Breast epithelium (tissue), 4 donors: ENCODE results near the gene PCDHGA1. TPM values are rescaled to one million over a fixed set of nuclear protein-coding genes. Genes with fewer than 3 reads are reported as not detected.

Source experiments
- DNase-seq, 2 donors: peaks; one replicate each; pipeline ENCODE4 v3.0.0-alpha.2; 2019; ENCODE audit warnings: low spot score in 2 of 2
- H3K27ac ChIP-seq, 2 donors: fragments of 200-600 bp; sonication (generic) in 1 of 2; one replicate each; pipeline ENCODE4 v1.5.1; 2016 to 2019; ENCODE audit warnings: mild to moderate bottlenecking in 1 of 2
- H3K27me3 ChIP-seq, 2 donors: fragments of 200-600 bp; sonication (generic) in 1 of 2; one replicate each; pipeline versions ENCODE4 v1.5.1 to v1.6.0; 2017 to 2019; ENCODE audit warnings: control low read depth in 1 of 2, mild to moderate bottlenecking in 1 of 2
- H3K36me3 ChIP-seq: fragments of 200-600 bp; one replicate; pipeline ENCODE4 v1.5.1; 2019
- H3K4me1 ChIP-seq, 2 donors: fragments of 200-600 bp; sonication (generic); one replicate each; pipeline ENCODE4 v1.5.1; 2016 to 2019; ENCODE audit warnings: control low read depth in 1 of 2
- H3K4me3 ChIP-seq, 3 donors: fragments of 200-600 bp; sonication (generic); 1 replicate in 2 of 3; 2 replicates in 1 of 3; pipeline ENCODE4 v1.5.1; 2016 to 2019; ENCODE audit warnings: mild to moderate bottlenecking in 3 of 3, moderate library complexity in 2 of 3
- H3K9me3 ChIP-seq, 2 donors: fragments of 200-600 bp; sonication (generic) in 1 of 2; one replicate each; pipeline ENCODE4 v1.5.1; 2016 to 2019; ENCODE audit warnings: control low read depth in 1 of 2
- POLR2A ChIP-seq: fragments of 450-650 bp; IDR thresholded peaks from one replicate; pipeline ENCODE4 v1.6.1; 2016; ENCODE audit warnings: antibody characterized with exemption, mild to moderate bottlenecking, moderate library complexity
- POLR2AphosphoS5 ChIP-seq, 3 donors: sonication (generic); formaldehyde crosslinking; IDR thresholded peaks; one replicate each; pipeline ENCODE4 v1.6.1; 2017; ENCODE audit warnings: antibody characterized with exemption in 3 of 3
- intact Hi-C: fragments of 100-400 bp; cut with DNase I; formaldehyde crosslinking; loops from one replicate; pipeline ENCODE4 v1.15.1; 2023; ENCODE audit warnings: low total_unique reads
- total RNA-seq, 3 donors: library from RNA; depleted of rRNA; stranded (reverse); fragments of >200 nt; gene quantifications; one replicate each; pipeline ENCODE4 v1.1.0, GENCODE V29; 2016
- TF ChIP-seq, protein P1 (sequence below), 3 donors: fragments of 450-650 bp; IDR thresholded peaks; one replicate each; pipeline ENCODE4 v1.5.1; 2016 to 2017; ENCODE audit warnings: antibody characterized with exemption in 3 of 3, mild to moderate bottlenecking in 3 of 3, moderate library complexity in 3 of 3

Gene PCDHGA1
- total RNA-seq, 3 donors from 2014 or later = 0.80 to 1.3 (median 1.2) TPM

DNA sequence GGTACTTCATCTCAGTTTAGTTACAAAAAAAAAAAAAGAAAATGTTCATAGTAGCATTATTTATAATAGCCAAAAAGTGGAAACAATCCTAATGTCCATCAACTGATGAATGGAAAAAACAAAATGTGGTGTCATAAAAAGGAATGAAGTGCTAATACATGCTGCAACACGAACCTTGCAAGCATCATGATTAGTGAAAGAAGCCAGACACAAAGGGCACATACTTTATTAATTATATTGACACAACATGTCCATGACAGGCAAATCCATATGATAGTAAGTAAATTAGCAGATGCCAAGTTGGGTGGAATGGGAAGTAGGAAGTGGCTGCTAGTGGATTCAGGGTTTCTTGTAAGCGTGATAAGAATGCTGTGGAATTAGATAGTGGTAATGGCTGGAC is 212.7 kb downstream of the PCDHGA1 start:
- Histone ChIP-seq H3K27me3 (no peaks in the 10 kb centered on the region), H3K27ac (no peak overlapping the region), H3K36me3 (no peaks in the 10 kb centered on the region), H3K4me3 (no peak overlapping the region), H3K9me3 (peaks cover 22 to 25% of the 10 kb centered on the region in 2 donors), H3K4me1 (no peaks in the 10 kb centered on the region)
- TF ChIP-seq POLR2A (no peak), POLR2AphosphoS5 (IDR thresholded peaks at IDR 0.05) (no peak)
- TF ChIP-seq, protein P1, sequence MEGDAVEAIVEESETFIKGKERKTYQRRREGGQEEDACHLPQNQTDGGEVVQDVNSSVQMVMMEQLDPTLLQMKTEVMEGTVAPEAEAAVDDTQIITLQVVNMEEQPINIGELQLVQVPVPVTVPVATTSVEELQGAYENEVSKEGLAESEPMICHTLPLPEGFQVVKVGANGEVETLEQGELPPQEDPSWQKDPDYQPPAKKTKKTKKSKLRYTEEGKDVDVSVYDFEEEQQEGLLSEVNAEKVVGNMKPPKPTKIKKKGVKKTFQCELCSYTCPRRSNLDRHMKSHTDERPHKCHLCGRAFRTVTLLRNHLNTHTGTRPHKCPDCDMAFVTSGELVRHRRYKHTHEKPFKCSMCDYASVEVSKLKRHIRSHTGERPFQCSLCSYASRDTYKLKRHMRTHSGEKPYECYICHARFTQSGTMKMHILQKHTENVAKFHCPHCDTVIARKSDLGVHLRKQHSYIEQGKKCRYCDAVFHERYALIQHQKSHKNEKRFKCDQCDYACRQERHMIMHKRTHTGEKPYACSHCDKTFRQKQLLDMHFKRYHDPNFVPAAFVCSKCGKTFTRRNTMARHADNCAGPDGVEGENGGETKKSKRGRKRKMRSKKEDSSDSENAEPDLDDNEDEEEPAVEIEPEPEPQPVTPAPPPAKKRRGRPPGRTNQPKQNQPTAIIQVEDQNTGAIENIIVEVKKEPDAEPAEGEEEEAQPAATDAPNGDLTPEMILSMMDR (IDR thresholded peaks at IDR 0.05) = no peak
- no peak for DNase-seq
- intact Hi-C loops = no loop called here

DNA sequence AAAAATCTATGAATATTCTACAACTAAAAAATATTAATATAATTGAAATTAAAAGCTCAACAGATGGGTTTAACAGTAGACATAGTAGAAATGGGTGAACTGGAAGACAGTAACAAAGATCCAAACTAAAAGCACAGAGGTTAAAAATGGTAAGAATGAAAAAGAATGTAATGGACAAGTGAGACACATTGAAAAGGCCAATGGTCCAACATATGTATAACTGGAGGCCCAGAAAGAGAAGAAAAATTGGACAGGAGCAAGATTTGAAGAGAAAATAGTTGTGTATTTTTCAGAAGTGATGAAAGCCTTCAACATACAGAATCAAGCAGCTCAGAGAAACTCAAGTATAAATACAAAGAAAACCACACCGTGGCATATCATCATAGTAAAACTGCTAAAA is 217.2 kb downstream of the PCDHGA1 start:
- peaks cover 26 to 40% of the 10 kb centered on the region in 2 donors for H3K9me3 ChIP-seq
- no peak for TF ChIP-seq POLR2A
- no peak for TF ChIP-seq POLR2AphosphoS5 (IDR thresholded peaks at IDR 0.05)
- TF ChIP-seq, protein P1 (IDR thresholded peaks at IDR 0.05) = no peak
- intact Hi-C loops = no loop called here

DNA sequence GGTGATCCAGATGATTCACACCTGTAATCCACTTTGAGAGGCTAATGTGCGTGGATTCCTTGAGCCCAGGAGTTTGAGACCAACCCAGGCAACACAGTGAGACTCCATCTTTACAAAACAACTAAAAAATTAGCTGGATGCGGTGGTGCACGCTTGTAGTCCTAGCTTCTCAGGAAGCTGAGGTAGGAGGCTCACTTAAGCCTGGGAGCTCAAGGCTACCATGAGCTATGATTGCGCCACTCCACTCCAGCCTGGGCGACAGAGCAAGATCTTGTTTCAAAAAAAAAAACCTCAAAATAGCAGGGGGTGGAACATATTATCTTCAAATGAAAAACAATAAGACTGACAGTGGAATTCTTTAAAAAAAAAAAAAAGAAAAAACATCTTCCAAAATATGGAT is 217.6 kb downstream of the PCDHGA1 start:
- no peaks in the 10 kb centered on the region for H3K4me1 ChIP-seq
- DNase-seq = no peak
- intact Hi-C loops = no loop called here
- no peak overlapping the region for H3K27ac ChIP-seq
- H3K4me3 ChIP-seq = no peak overlapping the region
- H3K9me3 ChIP-seq = peaks cover 26 to 40% of the 10 kb centered on the region in 2 donors
- H3K27me3 ChIP-seq = no peaks in the 10 kb centered on the region
- H3K36me3 ChIP-seq = peaks cover 5% of the 10 kb centered on the region
- no peak for TF ChIP-seq POLR2A
- TF ChIP-seq, protein P1 (IDR thresholded peaks at IDR 0.05) = no peak
- TF ChIP-seq POLR2AphosphoS5 (IDR thresholded peaks at IDR 0.05) = no peak

More for the DNA sequence above, 217.2 kb downstream of the PCDHGA1 start:
- peaks cover 5% of the 10 kb centered on the region for H3K36me3 ChIP-seq
- no peaks in the 10 kb centered on the region for H3K27me3 ChIP-seq
- H3K4me3 ChIP-seq = no peak overlapping the region
- H3K4me1 ChIP-seq = no peaks in the 10 kb centered on the region
- no peak overlapping the region for H3K27ac ChIP-seq
- no peak for DNase-seq

DNA sequence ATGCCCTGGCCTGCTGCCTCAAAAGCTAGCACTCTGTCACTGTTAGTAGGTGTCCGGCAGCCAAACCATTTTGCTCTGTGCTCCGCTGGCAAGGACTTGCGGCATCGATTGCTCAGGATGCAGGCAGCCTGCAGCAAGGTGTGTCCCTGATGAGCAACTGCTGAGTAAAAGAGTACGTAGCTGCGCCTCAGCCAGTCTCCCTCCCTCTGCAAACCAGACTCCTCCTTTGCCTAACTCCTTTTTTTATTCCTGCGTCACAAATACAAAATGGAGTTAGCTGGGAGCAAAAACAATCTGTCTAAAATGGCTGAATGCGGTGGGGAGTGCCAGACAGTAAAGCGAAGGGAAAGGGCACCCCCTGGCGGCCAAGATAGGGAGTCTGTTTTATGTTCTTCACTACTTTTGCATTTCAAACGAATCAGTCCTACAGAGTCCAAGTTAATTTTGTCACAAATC is 227.4 kb downstream of the PCDHGA1 start:
- intact Hi-C loops = loop anchor here (10.0 kb wide), 1 partner anchor 133 kb away; the partner anchor contains the start of gene PCDHGA11
- H3K4me3 ChIP-seq = peak overlapping the region in 2 of 3 donors; percentile 28 to 57
- TF ChIP-seq, protein P1 (IDR thresholded peaks at IDR 0.05) = peak; percentile 72 to 95 (median 73)
- no peak for TF ChIP-seq POLR2A
- peak; percentile 71 to 95 (median 78) for TF ChIP-seq POLR2AphosphoS5 (IDR thresholded peaks at IDR 0.05)
- H3K27me3 ChIP-seq = no peaks in the 10 kb centered on the region
- H3K27ac ChIP-seq = peak overlapping the region; percentile 83 to 87
- no peaks in the 10 kb centered on the region for H3K36me3 ChIP-seq
- H3K9me3 ChIP-seq = no peaks in the 10 kb centered on the region
- H3K4me1 ChIP-seq = peaks cover 0 to 3% of the 10 kb centered on the region in 2 donors
- DNase-seq = peak; percentile 80 to 89

DNA sequence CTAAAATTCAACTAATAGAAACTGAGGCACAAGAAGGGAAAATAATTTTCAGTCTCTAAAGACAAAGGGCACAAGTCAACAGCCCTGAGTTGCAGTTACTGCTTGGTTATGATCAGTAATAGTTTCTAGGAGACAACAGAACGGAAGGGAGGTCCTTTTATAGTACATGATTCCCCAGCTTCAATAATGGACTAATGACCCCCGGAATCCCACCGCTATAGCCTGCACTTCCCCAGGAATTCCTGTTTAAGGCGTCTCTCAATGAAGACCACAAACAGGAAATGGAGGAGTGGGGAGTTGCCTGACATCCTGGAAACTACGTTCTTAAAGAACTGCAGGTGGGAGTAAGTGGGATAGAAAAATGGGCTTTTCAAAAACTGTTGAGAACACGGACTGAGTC is 227.8 kb downstream of the PCDHGA1 start:
- H3K4me3 ChIP-seq = peak overlapping the region in 1 of 3 donors; percentile 57
- intact Hi-C loops = loop anchor here (10.0 kb wide), 1 partner anchor 133 kb away; the partner anchor contains the start of gene PCDHGA11
- no peak for DNase-seq
- no peaks in the 10 kb centered on the region for H3K9me3 ChIP-seq
- TF ChIP-seq POLR2AphosphoS5 (IDR thresholded peaks at IDR 0.05) (no peak), POLR2A (no peak)
- TF ChIP-seq, protein P1 (IDR thresholded peaks at IDR 0.05) = no peak
- no peaks in the 10 kb centered on the region for H3K36me3 ChIP-seq
- peak overlapping the region; percentile 83 to 87 for H3K27ac ChIP-seq
- peaks cover 0 to 3% of the 10 kb centered on the region in 2 donors for H3K4me1 ChIP-seq
- no peaks in the 10 kb centered on the region for H3K27me3 ChIP-seq
